ENCODE results near the gene FAM83F.

Gene FAM83F

GRCh38 chr22:40056559-40056958 is 61.8 kb downstream of the FAM83F start:
- H3K27me3 Mint-ChIP-seq (ENCODE audit: low read depth), result no peaks in the 10 kb centered on the region
- H3K27ac Mint-ChIP-seq, result no peak overlapping the region
- H3K4me3 Mint-ChIP-seq, result no peak overlapping the region
- H3K4me1 Mint-ChIP-seq (ENCODE audit: low read depth), result peaks cover 38% of the 10 kb centered on the region
- peaks cover 1% of the 10 kb centered on the region for H3K36me3 Mint-ChIP-seq (ENCODE audit: low read depth)
- no peaks in the 10 kb centered on the region for H3K9me3 Mint-ChIP-seq

GRCh38 chr22:40057652-40058051 is 62.9 kb downstream of the FAM83F start:
- H3K4me1 Mint-ChIP-seq (ENCODE audit: low read depth), result peaks cover 36% of the 10 kb centered on the region
- H3K4me3 Mint-ChIP-seq, result no peak overlapping the region
- H3K27me3 Mint-ChIP-seq (ENCODE audit: low read depth), result no peaks in the 10 kb centered on the region
- H3K36me3 Mint-ChIP-seq (ENCODE audit: low read depth), result peaks cover 1% of the 10 kb centered on the region
- no peaks in the 10 kb centered on the region for H3K9me3 Mint-ChIP-seq
- H3K27ac Mint-ChIP-seq, result no peak overlapping the region

- Mint-ChIP-seq H3K4me1 (ENCODE audit: low read depth) (peaks cover 35% of the 10 kb centered on the region), H3K27me3 (ENCODE audit: low read depth) (no peaks in the 10 kb centered on the region), H3K9me3 (no peaks in the 10 kb centered on the region), H3K36me3 (ENCODE audit: low read depth) (peaks cover 1% of the 10 kb centered on the region), H3K27ac (no peak overlapping the region), H3K4me3 (no peak overlapping the region)
Measured at GRCh38 chr22:40058265-40058664, 63.5 kb downstream of the FAM83F start.

GRCh38 chr22:40065981-40066380 is 71.2 kb downstream of the FAM83F start:
- Mint-ChIP-seq H3K27ac (no peak overlapping the region), H3K9me3 (no peaks in the 10 kb centered on the region), H3K27me3 (ENCODE audit: low read depth) (no peaks in the 10 kb centered on the region), H3K4me1 (ENCODE audit: low read depth) (peaks cover 4% of the 10 kb centered on the region), H3K36me3 (ENCODE audit: low read depth) (no peaks in the 10 kb centered on the region), H3K4me3 (no peak overlapping the region)

- Mint-ChIP-seq H3K27me3 (ENCODE audit: low read depth) (no peaks in the 10 kb centered on the region), H3K36me3 (ENCODE audit: low read depth) (no peaks in the 10 kb centered on the region), H3K9me3 (no peaks in the 10 kb centered on the region), H3K4me3 (no peak overlapping the region), H3K4me1 (ENCODE audit: low read depth) (peaks cover 7% of the 10 kb centered on the region), H3K27ac (no peak overlapping the region)
Measured at GRCh38 chr22:40067639-40068038, 72.9 kb downstream of the FAM83F start.

GRCh38 chr22:40070701-40071100 is 75.9 kb downstream of the FAM83F start:
- no peaks in the 10 kb centered on the region for H3K9me3 Mint-ChIP-seq
- H3K27ac Mint-ChIP-seq, result no peak overlapping the region
- peaks cover 9% of the 10 kb centered on the region for H3K4me1 Mint-ChIP-seq (ENCODE audit: low read depth)
- no peaks in the 10 kb centered on the region for H3K36me3 Mint-ChIP-seq (ENCODE audit: low read depth)
- H3K27me3 Mint-ChIP-seq (ENCODE audit: low read depth), result no peaks in the 10 kb centered on the region
- no peak overlapping the region for H3K4me3 Mint-ChIP-seq

GRCh38 chr22:40071720-40072119 is 77.0 kb downstream of the FAM83F start:
- Mint-ChIP-seq H3K36me3 (ENCODE audit: low read depth) (no peaks in the 10 kb centered on the region), H3K9me3 (no peaks in the 10 kb centered on the region), H3K27me3 (ENCODE audit: low read depth) (no peaks in the 10 kb centered on the region), H3K27ac (no peak overlapping the region), H3K4me1 (ENCODE audit: low read depth) (peaks cover 14% of the 10 kb centered on the region), H3K4me3 (no peak overlapping the region)

GRCh38 chr22:40076702-40077645 is 82.2 kb downstream of the FAM83F start:
- no peak overlapping the region for H3K27ac Mint-ChIP-seq
- peaks cover 13% of the 10 kb centered on the region for H3K4me1 Mint-ChIP-seq (ENCODE audit: low read depth)
- H3K4me3 Mint-ChIP-seq, result no peak overlapping the region

GRCh38 chr22:40077646-40078016 is 82.9 kb downstream of the FAM83F start:
- Mint-ChIP-seq H3K4me1 (ENCODE audit: low read depth) (peaks cover 13% of the 10 kb centered on the region), H3K27me3 (ENCODE audit: low read depth) (no peaks in the 10 kb centered on the region), H3K4me3 (no peak overlapping the region), H3K36me3 (ENCODE audit: low read depth) (no peaks in the 10 kb centered on the region), H3K27ac (no peak overlapping the region), H3K9me3 (no peaks in the 10 kb centered on the region)

More at GRCh38 chr22:40076702-40077645, 82.2 kb downstream of the FAM83F start:
- Mint-ChIP-seq H3K36me3 (ENCODE audit: low read depth) (no peaks in the 10 kb centered on the region), H3K9me3 (no peaks in the 10 kb centered on the region), H3K27me3 (ENCODE audit: low read depth) (no peaks in the 10 kb centered on the region)

- H3K4me3 Mint-ChIP-seq, result no peak overlapping the region
- H3K9me3 Mint-ChIP-seq, result no peaks in the 10 kb centered on the region
- no peaks in the 10 kb centered on the region for H3K36me3 Mint-ChIP-seq (ENCODE audit: low read depth)
- H3K4me1 Mint-ChIP-seq (ENCODE audit: low read depth), result peaks cover 8% of the 10 kb centered on the region
- H3K27me3 Mint-ChIP-seq (ENCODE audit: low read depth), result no peaks in the 10 kb centered on the region
- no peak overlapping the region for H3K27ac Mint-ChIP-seq
Measured at GRCh38 chr22:40081662-40082061, 86.9 kb downstream of the FAM83F start.

- H3K4me3 Mint-ChIP-seq, result no peak overlapping the region
- no peaks in the 10 kb centered on the region for H3K36me3 Mint-ChIP-seq (ENCODE audit: low read depth)
- H3K4me1 Mint-ChIP-seq (ENCODE audit: low read depth), result peaks cover 4% of the 10 kb centered on the region
- H3K27me3 Mint-ChIP-seq (ENCODE audit: low read depth), result no peaks in the 10 kb centered on the region
- H3K9me3 Mint-ChIP-seq, result no peaks in the 10 kb centered on the region
- no peak overlapping the region for H3K27ac Mint-ChIP-seq
Measured at GRCh38 chr22:40082184-40082583, 87.4 kb downstream of the FAM83F start.

GRCh38 chr22:40083794-40084193 is 89.0 kb downstream of the FAM83F start:
- Mint-ChIP-seq H3K9me3 (no peaks in the 10 kb centered on the region), H3K4me1 (ENCODE audit: low read depth) (peaks cover 5% of the 10 kb centered on the region), H3K27ac (no peak overlapping the region), H3K36me3 (ENCODE audit: low read depth) (no peaks in the 10 kb centered on the region), H3K27me3 (ENCODE audit: low read depth) (no peaks in the 10 kb centered on the region), H3K4me3 (no peak overlapping the region)

- H3K4me3 Mint-ChIP-seq, result no peak overlapping the region
- peaks cover 5% of the 10 kb centered on the region for H3K4me1 Mint-ChIP-seq (ENCODE audit: low read depth)
- H3K27ac Mint-ChIP-seq, result no peak overlapping the region
- no peaks in the 10 kb centered on the region for H3K27me3 Mint-ChIP-seq (ENCODE audit: low read depth)
- H3K36me3 Mint-ChIP-seq (ENCODE audit: low read depth), result no peaks in the 10 kb centered on the region
- H3K9me3 Mint-ChIP-seq, result no peaks in the 10 kb centered on the region
Measured at GRCh38 chr22:40084246-40084645, 89.5 kb downstream of the FAM83F start.

GRCh38 chr22:40088818-40089217 is 94.1 kb downstream of the FAM83F start:
- peaks cover 6% of the 10 kb centered on the region for H3K36me3 Mint-ChIP-seq (ENCODE audit: low read depth)

More at GRCh38 chr22:40088818-40089217, 94.1 kb downstream of the FAM83F start:
- no peak overlapping the region for H3K4me3 Mint-ChIP-seq
- no peak overlapping the region for H3K27ac Mint-ChIP-seq
- no peaks in the 10 kb centered on the region for H3K27me3 Mint-ChIP-seq (ENCODE audit: low read depth)
- peaks cover 18% of the 10 kb centered on the region for H3K4me1 Mint-ChIP-seq (ENCODE audit: low read depth)
- no peaks in the 10 kb centered on the region for H3K9me3 Mint-ChIP-seq

Measured in T-helper 1 cell treated with Interleukin-12 subunit alpha and Interleukin-12 subunit beta and Interleukin-4 antibody, amounts not matched to agents 30 μg/mL and 1 μg/mL, for 36 hours (primary cell).